ENCODE measurements around the gene PKN1.

Gene PKN1

DNA sequence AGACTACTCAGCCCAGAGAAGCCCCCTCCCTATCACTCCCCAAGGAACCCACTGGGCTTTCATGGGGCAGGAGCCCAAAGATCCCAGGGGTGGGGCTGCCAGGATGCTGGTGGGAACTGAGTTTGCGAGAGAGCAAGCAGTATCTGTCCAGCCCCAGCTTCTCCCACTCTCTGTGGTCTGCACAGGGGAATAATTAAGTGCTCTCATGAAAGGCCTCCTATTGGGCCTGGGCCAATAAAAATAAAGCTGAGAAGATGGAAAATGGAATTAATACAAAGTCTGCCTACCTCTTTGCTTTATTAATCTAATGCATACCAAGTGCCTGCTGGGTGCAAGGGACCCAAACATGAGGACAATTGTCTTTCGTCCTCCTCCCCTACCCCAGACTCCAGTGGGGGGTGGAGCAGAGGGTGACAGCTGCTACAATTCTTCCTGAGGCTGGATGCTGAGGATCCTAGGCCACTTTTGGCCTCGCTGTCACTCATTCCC is 19.4 kb upstream of the PKN1 start:
- TF ChIP-seq CTCF (IDR thresholded peaks at IDR 0.05; ENCODE audit: low read depth, low read length), result no peak
- no peak overlapping the region for H3K4me3 ChIP-seq (ENCODE audit: low read depth, low read length)

DNA sequence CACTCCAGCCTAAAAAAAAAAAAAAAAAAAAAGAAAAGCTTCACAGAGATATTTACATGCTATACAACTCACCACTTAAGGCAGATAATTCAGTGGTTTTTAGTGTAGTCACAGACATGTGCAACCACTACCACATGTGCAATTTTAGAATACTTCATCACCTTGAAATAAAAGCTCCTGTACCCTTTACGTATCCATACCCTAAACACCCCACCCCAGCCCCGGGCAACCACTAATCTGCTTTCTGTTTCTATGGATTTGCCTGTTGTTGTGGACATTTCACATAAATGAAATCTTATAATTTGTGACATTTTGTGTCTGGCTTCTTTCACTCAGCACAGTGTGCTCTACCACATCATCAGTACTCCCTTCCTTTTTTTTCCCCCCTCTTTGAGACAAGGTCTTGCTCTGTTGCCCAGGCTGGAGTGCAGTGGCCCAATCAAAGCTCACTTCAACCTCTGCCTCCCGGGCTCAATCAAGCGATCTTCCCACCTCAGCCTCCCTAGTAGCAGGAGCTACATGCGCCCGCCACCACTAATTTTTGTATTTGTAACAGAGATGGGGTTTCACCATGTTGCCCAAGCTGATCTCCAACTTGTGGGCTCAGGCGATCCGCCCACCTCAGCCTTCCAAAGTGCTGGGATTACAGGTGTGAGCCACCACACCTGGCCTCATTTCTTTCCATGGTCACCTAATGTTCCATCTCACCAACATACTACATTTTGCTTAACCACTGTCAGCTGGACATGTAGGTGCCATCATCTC is 18.0 kb upstream of the PKN1 start:
- no peak overlapping the region for H3K4me3 ChIP-seq (ENCODE audit: low read depth, low read length)
- TF ChIP-seq CTCF (IDR thresholded peaks at IDR 0.05; ENCODE audit: low read depth, low read length), result no peak

- no peak overlapping the region for H3K4me3 ChIP-seq (ENCODE audit: low read depth, low read length)
- TF ChIP-seq CTCF (IDR thresholded peaks at IDR 0.05; ENCODE audit: low read depth, low read length), result no peak
Observed at GRCh38 chr19:14416817-14417231, 16.3 kb upstream of the PKN1 start.

GRCh38 chr19:14418856-14419105 is 14.3 kb upstream of the PKN1 start:
- TF ChIP-seq CTCF (IDR thresholded peaks at IDR 0.05; ENCODE audit: low read depth, low read length), result no peak
- peak overlapping the region; percentile 91 for H3K4me3 ChIP-seq (ENCODE audit: low read depth, low read length)

GRCh38 chr19:14419106-14419813 is 13.8 kb upstream of the PKN1 start, which contains the start of gene DDX39A:
Gene DDX39A, minus strand, starts transcription at chr19:14419341. Its CDS starts 6,121 bp downstream, at chr19:14413220.
- TF ChIP-seq CTCF (IDR thresholded peaks at IDR 0.05; ENCODE audit: low read depth, low read length), result no peak

DNA sequence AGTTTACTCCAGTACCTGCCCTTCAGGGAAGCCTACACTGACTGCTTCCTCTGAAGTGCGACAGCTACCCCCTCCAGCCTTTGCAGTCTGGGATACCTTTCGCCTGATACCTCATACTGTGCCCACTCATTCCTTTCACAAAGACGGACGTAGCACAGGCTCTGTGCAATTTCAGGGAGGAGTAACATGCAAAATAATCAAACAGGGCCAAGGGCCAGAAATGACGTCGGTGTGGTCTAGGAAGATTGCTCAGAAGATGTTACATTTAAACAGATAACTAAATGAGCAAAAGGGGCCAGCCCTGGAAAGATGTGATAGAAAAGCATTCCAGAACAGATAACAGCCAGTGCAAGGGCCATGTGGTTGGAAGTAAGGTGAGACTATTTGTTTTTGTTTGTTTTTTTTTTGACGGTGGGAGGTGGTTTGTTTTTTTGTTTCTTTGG is 7.4 kb upstream of the PKN1 start:
- TF ChIP-seq CTCF (IDR thresholded peaks at IDR 0.05; ENCODE audit: low read depth, low read length), result no peak
- H3K4me3 ChIP-seq (ENCODE audit: low read depth, low read length), result no peak overlapping the region

More at GRCh38 chr19:14419106-14419813, 13.8 kb upstream of the PKN1 start, which contains the start of gene DDX39A:
- peak within 1 kb of the TSS; percentile 91 for H3K4me3 ChIP-seq (ENCODE audit: low read depth, low read length)

GRCh38 chr19:14427461-14427860 is 5.6 kb upstream of the PKN1 start:
- no peak for TF ChIP-seq CTCF (IDR thresholded peaks at IDR 0.05; ENCODE audit: low read depth, low read length)
- no peak overlapping the region for H3K4me3 ChIP-seq (ENCODE audit: low read depth, low read length)
